Body of pancreas (tissue), 4 donors: Measurements from ENCODE around the gene CFAP58.

Source experiments
- CTCF ChIP-seq, 7 experiments: fragments of 450-650 bp in 4 of 7; fragments of 200-600 bp in 3 of 7; sonication (generic) in 3 of 7; IDR thresholded peaks; one replicate each; pipeline ENCODE4 v1.5.1; 2016 to 2019; ENCODE audit warnings: antibody characterized with exemption in 7 of 7
- POLR2A ChIP-seq, 3 donors: fragments of 450-650 bp; IDR thresholded peaks; one replicate each; pipeline ENCODE4 v1.6.1; 2016; ENCODE audit warnings: antibody characterized with exemption in 3 of 3, mild to moderate bottlenecking in 2 of 3

GRCh38 chr10:104339469-104340110 lies 14.0 kb upstream of the CFAP58 start:
- TF ChIP-seq CTCF (IDR thresholded peaks at IDR 0.05) (no peak), POLR2A (IDR thresholded peaks at IDR 0.05) (peak in 2 of 3 donors; percentile 52 to 71)
